Measurements from ENCODE around the gene BICD1.
A peak's percentile ranks its signal among the peaks of the same experiment; 100 is the strongest.

BICD1 gene

GRCh38 chr12:32233568-32233967 lies 126.9 kb downstream of the BICD1 start:
- H3K4me3 ChIP-seq (replicated peaks; ENCODE audit: low read depth, low read length): no peak overlapping the region
- DNase-seq (ENCODE audit: low read depth): no peak
- no peak for TF ChIP-seq CTCF (IDR thresholded peaks at IDR 0.05; ENCODE audit: low read length, missing control alignments)

GRCh38 chr12:32235251-32235650 lies 128.6 kb downstream of the BICD1 start:
- no peak for TF ChIP-seq CTCF (IDR thresholded peaks at IDR 0.05; ENCODE audit: low read length, missing control alignments)
- DNase-seq (ENCODE audit: low read depth): no peak
- H3K4me3 ChIP-seq (replicated peaks; ENCODE audit: low read depth, low read length): no peak overlapping the region

- TF ChIP-seq CTCF (IDR thresholded peaks at IDR 0.05; ENCODE audit: low read length, missing control alignments): no peak
- DNase-seq (ENCODE audit: low read depth): no peak
- H3K4me3 ChIP-seq (replicated peaks; ENCODE audit: low read depth, low read length): no peak overlapping the region
Observed at GRCh38 chr12:32240162-32240561, 133.5 kb downstream of the BICD1 start.

GRCh38 chr12:32240831-32241230 lies 134.2 kb downstream of the BICD1 start:
- TF ChIP-seq CTCF (IDR thresholded peaks at IDR 0.05; ENCODE audit: low read length, missing control alignments): no peak
- DNase-seq (ENCODE audit: low read depth): peak; percentile 16

GRCh38 chr12:32242641-32243040 lies 136.0 kb downstream of the BICD1 start:
- no peak for TF ChIP-seq CTCF (IDR thresholded peaks at IDR 0.05; ENCODE audit: low read length, missing control alignments)
- no peak for DNase-seq (ENCODE audit: low read depth)
- no peak overlapping the region for H3K4me3 ChIP-seq (replicated peaks; ENCODE audit: low read depth, low read length)

More at GRCh38 chr12:32240831-32241230, 134.2 kb downstream of the BICD1 start:
- H3K4me3 ChIP-seq (replicated peaks; ENCODE audit: low read depth, low read length): no peak overlapping the region

GRCh38 chr12:32248441-32249140 lies 141.9 kb downstream of the BICD1 start:
- no peak overlapping the region for H3K4me3 ChIP-seq (replicated peaks; ENCODE audit: low read depth, low read length)
- no peak for TF ChIP-seq CTCF (IDR thresholded peaks at IDR 0.05; ENCODE audit: low read length, missing control alignments)
- no peak for DNase-seq (ENCODE audit: low read depth)

GRCh38 chr12:32249777-32250176 lies 143.1 kb downstream of the BICD1 start:
- no peak for TF ChIP-seq CTCF (IDR thresholded peaks at IDR 0.05; ENCODE audit: low read length, missing control alignments)
- H3K4me3 ChIP-seq (replicated peaks; ENCODE audit: low read depth, low read length): no peak overlapping the region
- no peak for DNase-seq (ENCODE audit: low read depth)

All from fibroblast of pulmonary artery (primary cell).